Colonic mucosa (tissue), 4 donors: Measurements from ENCODE around the gene TFF2. TPM values are rescaled to one million over a fixed set of nuclear protein-coding genes. Genes with fewer than 3 reads are reported as not detected.

Source experiments
- DNase-seq: peaks from one replicate; pipeline ENCODE4 v3.0.0-alpha.2; 2020
- H3K27ac ChIP-seq: fragments of 200-600 bp; one replicate; pipeline ENCODE4 v1.8.0; 2021
- H3K27me3 ChIP-seq: fragments of 200-600 bp; one replicate; pipeline ENCODE4 v1.8.0; 2021
- H3K36me3 ChIP-seq: fragments of 200-600 bp; one replicate; pipeline ENCODE4 v1.8.0; 2021
- H3K4me1 ChIP-seq: fragments of 200-600 bp; one replicate; pipeline ENCODE4 v1.8.0; 2021; ENCODE audit warnings: mild to moderate bottlenecking
- H3K4me3 ChIP-seq: fragments of 200-600 bp; one replicate; pipeline ENCODE4 v1.8.0; 2021
- H3K9ac ChIP-seq, 2 donors: one replicate each; pipeline ENCODE4 v1.7.0; 2013; ENCODE audit warnings: control low read depth in 2 of 2, low read depth in 2 of 2, low read length in 2 of 2
- H3K9me3 ChIP-seq: fragments of 200-600 bp; one replicate; pipeline ENCODE4 v1.8.0; 2021
- CTCF ChIP-seq: fragments of 200-600 bp; IDR thresholded peaks from one replicate; pipeline ENCODE4 v1.8.0; 2022; ENCODE audit warnings: antibody characterized with exemption, mild to moderate bottlenecking
- intact Hi-C: fragments of 100-400 bp; cut with DNase I; formaldehyde crosslinking; loops from one replicate; pipeline ENCODE4 v1.14.1; 2022
- total RNA-seq, 2 donors: library from RNA; stranded (reverse); fragmentation: NEBNext Ultra II Directional in 1 of 2; extraction: Animal tissue kit (Norgen Biotek cat#: 25700) in 1 of 2; gene quantifications; one replicate each; pipeline ENCODE4 v1.2.1, GENCODE V29; 2021
- donor health status: healthy.
- donor health status: DM: no; HTN: no; CAD: no.
- donor health status: DM: no; HTN: no; CAD: no.

TFF2 gene
- total RNA-seq, 2 donors from 2014 or later: 2.3 to 2.5 TPM

GRCh38 chr21:42307106-42307505, 43.7 kb downstream of the TFF2 start:
- no peak for DNase-seq
- Histone ChIP-seq H3K27ac (no peak overlapping the region), H3K4me1 (no peaks in the 10 kb centered on the region), H3K4me3 (no peak overlapping the region), H3K9ac (no peak overlapping the region), H3K36me3 (no peaks in the 10 kb centered on the region), H3K27me3 (peaks cover 7% of the 10 kb centered on the region), H3K9me3 (no peaks in the 10 kb centered on the region)
- no peak for TF ChIP-seq CTCF
- intact Hi-C loops: no loop called here

GRCh38 chr21:42306366-42307035, 44.3 kb downstream of the TFF2 start:
- no peak overlapping the region for H3K9ac ChIP-seq
- intact Hi-C loops: no loop called here
- TF ChIP-seq CTCF: no peak
- peaks cover 7% of the 10 kb centered on the region for H3K27me3 ChIP-seq
- H3K4me1 ChIP-seq: no peaks in the 10 kb centered on the region
- no peak overlapping the region for H3K4me3 ChIP-seq
- no peaks in the 10 kb centered on the region for H3K9me3 ChIP-seq
- no peak overlapping the region for H3K27ac ChIP-seq
- no peak for DNase-seq
- no peaks in the 10 kb centered on the region for H3K36me3 ChIP-seq

- Histone ChIP-seq H3K9me3 (no peaks in the 10 kb centered on the region), H3K9ac (no peak overlapping the region), H3K4me1 (no peaks in the 10 kb centered on the region), H3K36me3 (no peaks in the 10 kb centered on the region), H3K27me3 (peaks cover 7% of the 10 kb centered on the region), H3K4me3 (no peak overlapping the region), H3K27ac (no peak overlapping the region)
- TF ChIP-seq CTCF: no peak
- no peak for DNase-seq
- intact Hi-C loops: no loop called here
These were observed 45.1 kb downstream of the TFF2 start for GRCh38 chr21:42305707-42306147.

GRCh38 chr21:42304556-42305454, 46.0 kb downstream of the TFF2 start:
- Histone ChIP-seq H3K27ac (no peak overlapping the region), H3K4me1 (no peaks in the 10 kb centered on the region), H3K36me3 (no peaks in the 10 kb centered on the region), H3K4me3 (no peak overlapping the region), H3K27me3 (peaks cover 7% of the 10 kb centered on the region), H3K9ac (no peak overlapping the region), H3K9me3 (no peaks in the 10 kb centered on the region)
- TF ChIP-seq CTCF: no peak
- intact Hi-C loops: no loop called here
- DNase-seq: no peak

- H3K4me1 ChIP-seq: no peaks in the 10 kb centered on the region
- no peak overlapping the region for H3K27ac ChIP-seq
- no peak overlapping the region for H3K9ac ChIP-seq
- no peak for TF ChIP-seq CTCF
- H3K27me3 ChIP-seq: peaks cover 4% of the 10 kb centered on the region
- intact Hi-C loops: no loop called here
- H3K9me3 ChIP-seq: no peaks in the 10 kb centered on the region
- no peaks in the 10 kb centered on the region for H3K36me3 ChIP-seq
- no peak for DNase-seq
- no peak overlapping the region for H3K4me3 ChIP-seq
These were observed 47.4 kb downstream of the TFF2 start for GRCh38 chr21:42303443-42303842.
